BLaER1 treated with 17β-estradiol and CSF1 and Interleukin-3, amounts not matched to agents 10 nM and 100 nM (cell line): ENCODE data around the gene EMSY.
"Not testable (repeated sequence)": the region's sequence is repeated elsewhere in the genome, so short reads cannot be mapped to it uniquely, and the experiment has no call there.

ENCODE experiments used
- H3K27ac ChIP-seq, 11 experiments: shearing (Covaris generic); formaldehyde crosslinking; 2 replicates each; pipeline ENCODE4 v1.8.1; 2022
- H3K27me3 ChIP-seq, 11 experiments: shearing (Covaris generic); formaldehyde crosslinking; 2 replicates each; pipeline ENCODE4 v1.8.1; 2022
- H3K36me3 ChIP-seq, 11 experiments: shearing (Covaris generic); formaldehyde crosslinking; 2 replicates each; pipeline ENCODE4 v1.8.1; 2022
- H3K4me1 ChIP-seq, 10 experiments: shearing (Covaris generic); formaldehyde crosslinking; 2 replicates each; pipeline ENCODE4 v1.8.1; 2022
- H3K4me2 ChIP-seq, 11 experiments: shearing (Covaris generic); formaldehyde crosslinking; 2 replicates each; pipeline ENCODE4 v1.8.1; 2022
- H3K4me3 ChIP-seq, 10 experiments: shearing (Covaris generic); formaldehyde crosslinking; 2 replicates each; pipeline ENCODE4 v1.8.1; 2022
- H3K9ac ChIP-seq, 11 experiments: shearing (Covaris generic); formaldehyde crosslinking; 2 replicates each; pipeline ENCODE4 v1.8.1; 2022
- H3K9me3 ChIP-seq, 11 experiments: shearing (Covaris generic); formaldehyde crosslinking; replicated peaks in 1 of 11; 2 replicates each; pipeline ENCODE4 v1.8.1; 2022
- H4K20me1 ChIP-seq, 11 experiments: shearing (Covaris generic); formaldehyde crosslinking; 2 replicates each; pipeline ENCODE4 v1.8.1; 2022
- Cebpa-rat ChIP-seq, 11 experiments: shearing (Covaris generic); IDR thresholded peaks; 2 replicates each; pipeline ENCODE4 v1.8.1; 2022

Gene EMSY

DNA sequence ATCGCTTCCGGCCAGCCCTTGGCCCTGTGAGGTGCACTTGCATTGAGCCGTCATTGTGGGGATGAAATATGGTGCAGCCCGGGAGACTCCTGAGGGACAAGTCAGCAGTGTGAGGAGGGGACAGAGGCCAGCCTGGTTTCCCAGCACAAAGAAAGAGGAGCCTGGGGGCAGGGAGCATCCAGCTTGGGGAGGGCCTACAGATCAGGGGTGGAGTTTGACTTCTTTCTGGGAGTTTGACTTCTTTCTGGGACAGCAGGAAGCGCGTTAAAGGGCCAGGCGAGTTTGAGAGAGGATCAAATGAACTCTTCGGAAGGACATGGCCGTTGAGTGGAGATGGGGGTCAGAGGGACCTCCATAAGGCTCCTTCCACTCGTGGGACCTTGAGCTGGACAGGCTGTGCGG is 133.8 kb downstream of the EMSY start:
- Histone ChIP-seq H4K20me1 (no peaks in the 10 kb centered on the region), H3K9ac (no peak overlapping the region), H3K4me3 (no peak overlapping the region), H3K4me2 (0 out of 22 replicates have a peak overlapping the region, but pooled peaks of 1 of the 11 experiments have one; percentile 71), H3K4me1 (peaks cover 9 to 19% (median 16%) of the 10 kb centered on the region in 10 experiments), H3K36me3 (no peaks in the 10 kb centered on the region), H3K9me3 (peaks cover 0 to 8% (median 0%) of the 10 kb centered on the region in 11 experiments; a peak in 3 of 22 replicates), H3K27me3 (no peaks in the 10 kb centered on the region), H3K27ac (no peak overlapping the region)
- TF ChIP-seq Cebpa-rat (IDR thresholded peaks at IDR 0.05): no peak

DNA sequence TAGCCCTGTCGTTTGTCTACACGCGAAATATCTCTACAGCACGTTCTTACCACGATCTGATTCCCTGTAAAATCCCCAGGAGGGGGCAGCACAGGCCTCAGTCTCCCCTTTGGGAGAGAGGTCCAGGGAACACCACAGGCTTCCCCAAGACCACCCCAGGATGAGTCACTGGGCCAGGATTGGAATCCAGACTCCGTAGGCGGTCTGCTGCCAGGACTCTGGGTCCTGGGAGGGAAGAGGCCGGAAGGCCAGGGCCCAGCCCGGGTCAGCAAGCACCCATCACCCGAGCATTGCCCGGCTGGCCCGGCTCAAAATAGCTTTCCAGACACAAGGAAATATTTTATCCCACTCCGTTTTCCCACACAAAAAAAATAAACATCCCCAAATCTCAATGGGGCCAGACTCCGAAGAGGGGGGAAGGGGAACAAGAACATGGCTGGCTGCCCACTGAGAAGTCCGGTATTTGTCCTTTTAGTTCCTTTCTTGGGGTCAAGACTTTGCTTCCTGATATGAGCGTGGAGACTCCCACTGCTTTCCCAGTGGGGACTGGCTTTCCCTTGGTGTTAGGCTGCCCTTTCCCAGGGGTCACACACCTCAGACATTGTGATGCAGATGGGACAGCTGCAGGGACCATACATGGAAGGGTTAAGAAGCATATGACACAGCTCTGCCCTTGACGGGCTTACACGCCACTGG is 134.4 kb downstream of the EMSY start:
- Histone ChIP-seq H3K36me3 (no peaks in the 10 kb centered on the region), H3K4me3 (no peak overlapping the region), H3K9me3 (peaks cover 0 to 8% (median 0%) of the 10 kb centered on the region in 11 experiments; a peak in 3 of 22 replicates), H4K20me1 (no peaks in the 10 kb centered on the region), H3K27me3 (no peaks in the 10 kb centered on the region), H3K27ac (no peak overlapping the region), H3K9ac (no peak overlapping the region), H3K4me2 (no peak overlapping the region), H3K4me1 (peaks cover 9 to 19% (median 16%) of the 10 kb centered on the region in 10 experiments)
- TF ChIP-seq Cebpa-rat (IDR thresholded peaks at IDR 0.05): no peak

DNA sequence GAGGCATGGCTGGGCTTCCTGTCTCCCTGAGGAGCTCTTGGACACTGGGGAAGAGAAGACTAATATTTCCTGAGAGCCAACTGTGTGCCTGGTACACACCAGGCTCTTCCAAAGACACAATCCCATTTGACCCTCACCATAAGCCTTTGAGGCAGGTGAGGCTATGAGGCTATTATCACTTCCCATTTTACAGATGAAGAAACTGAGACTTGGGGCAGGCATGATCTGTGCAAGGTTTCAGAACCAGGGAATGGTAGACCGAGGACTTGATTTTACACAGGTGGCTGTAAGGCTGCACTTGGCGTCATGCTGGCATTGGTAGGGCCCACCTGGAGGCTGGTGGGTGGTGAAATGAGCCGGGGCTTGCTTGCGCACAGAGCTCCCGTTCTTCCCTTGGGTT is 134.9 kb downstream of the EMSY start:
- no peak for TF ChIP-seq Cebpa-rat (IDR thresholded peaks at IDR 0.05)
- no peak overlapping the region for H3K27ac ChIP-seq
- no peak overlapping the region for H3K4me3 ChIP-seq
- H3K4me2 ChIP-seq: no peak overlapping the region
- no peaks in the 10 kb centered on the region for H3K36me3 ChIP-seq
- H4K20me1 ChIP-seq: no peaks in the 10 kb centered on the region
- peaks cover 0 to 8% (median 0%) of the 10 kb centered on the region in 11 experiments; a peak in 3 of 22 replicates for H3K9me3 ChIP-seq
- H3K9ac ChIP-seq: no peak overlapping the region
- no peaks in the 10 kb centered on the region for H3K27me3 ChIP-seq
- peaks cover 9 to 19% (median 16%) of the 10 kb centered on the region in 10 experiments for H3K4me1 ChIP-seq

DNA sequence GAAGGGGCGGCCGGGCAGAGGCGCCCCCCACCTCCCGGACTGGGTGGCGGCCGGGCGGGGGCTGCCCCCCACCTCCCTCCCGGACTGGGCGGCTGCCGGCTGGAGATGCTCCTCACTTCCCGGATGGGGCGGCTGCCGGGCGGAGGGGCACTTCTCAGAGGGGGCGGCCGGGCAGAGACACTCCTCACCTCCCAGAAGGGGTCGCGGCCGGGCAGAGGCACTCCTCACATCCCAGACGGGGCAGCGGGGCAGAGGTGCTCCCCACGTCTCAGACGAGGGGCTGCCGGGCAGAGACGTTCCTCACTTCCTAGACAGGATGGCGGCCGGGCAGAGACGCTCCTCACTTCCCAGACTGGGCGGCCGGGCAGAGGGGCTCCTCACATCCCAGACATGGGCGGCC is 137.7 kb downstream of the EMSY start:
- peaks cover 0 to 11% (median 3%) of the 10 kb centered on the region in 11 experiments; a peak in 9 of 22 replicates for H3K9me3 ChIP-seq
- H4K20me1 ChIP-seq, H3K4me2 ChIP-seq, H3K27ac ChIP-seq, H3K27me3 ChIP-seq, H3K9ac ChIP-seq, H3K4me3 ChIP-seq, H3K36me3 ChIP-seq: not testable (repeated sequence)
- peaks cover 4 to 11% (median 8%) of the 10 kb centered on the region in 10 experiments for H3K4me1 ChIP-seq

DNA sequence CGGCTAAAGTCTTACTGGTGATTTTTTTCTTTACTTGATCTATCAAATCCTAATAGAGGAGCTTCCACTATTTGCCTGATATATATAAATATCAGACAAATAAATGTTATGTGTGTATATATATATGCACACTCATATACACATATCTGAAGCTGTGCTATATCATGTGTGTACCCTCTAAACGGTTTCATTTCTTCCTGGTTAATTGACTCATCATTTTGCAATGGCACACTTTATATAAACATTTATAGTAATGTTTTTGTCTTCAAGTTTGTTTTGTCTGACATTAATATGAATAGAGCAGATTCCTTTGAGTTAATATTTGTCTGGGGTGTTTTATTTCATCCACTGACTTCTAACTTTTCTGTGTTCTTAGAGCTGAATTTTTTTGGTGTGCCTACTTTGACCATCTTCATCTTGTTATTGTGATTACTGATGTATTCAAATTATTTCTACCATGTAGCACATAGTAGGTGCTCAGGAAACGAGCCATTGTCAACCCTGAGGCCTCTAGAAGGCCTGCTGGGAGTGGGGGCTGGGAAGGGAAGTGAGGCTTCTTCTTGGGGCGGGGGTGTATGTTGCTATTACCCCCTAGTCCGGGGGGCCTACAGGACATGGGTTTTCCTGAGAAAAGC is 143.1 kb downstream of the EMSY start:
- TF ChIP-seq Cebpa-rat (IDR thresholded peaks at IDR 0.05): no peak

DNA sequence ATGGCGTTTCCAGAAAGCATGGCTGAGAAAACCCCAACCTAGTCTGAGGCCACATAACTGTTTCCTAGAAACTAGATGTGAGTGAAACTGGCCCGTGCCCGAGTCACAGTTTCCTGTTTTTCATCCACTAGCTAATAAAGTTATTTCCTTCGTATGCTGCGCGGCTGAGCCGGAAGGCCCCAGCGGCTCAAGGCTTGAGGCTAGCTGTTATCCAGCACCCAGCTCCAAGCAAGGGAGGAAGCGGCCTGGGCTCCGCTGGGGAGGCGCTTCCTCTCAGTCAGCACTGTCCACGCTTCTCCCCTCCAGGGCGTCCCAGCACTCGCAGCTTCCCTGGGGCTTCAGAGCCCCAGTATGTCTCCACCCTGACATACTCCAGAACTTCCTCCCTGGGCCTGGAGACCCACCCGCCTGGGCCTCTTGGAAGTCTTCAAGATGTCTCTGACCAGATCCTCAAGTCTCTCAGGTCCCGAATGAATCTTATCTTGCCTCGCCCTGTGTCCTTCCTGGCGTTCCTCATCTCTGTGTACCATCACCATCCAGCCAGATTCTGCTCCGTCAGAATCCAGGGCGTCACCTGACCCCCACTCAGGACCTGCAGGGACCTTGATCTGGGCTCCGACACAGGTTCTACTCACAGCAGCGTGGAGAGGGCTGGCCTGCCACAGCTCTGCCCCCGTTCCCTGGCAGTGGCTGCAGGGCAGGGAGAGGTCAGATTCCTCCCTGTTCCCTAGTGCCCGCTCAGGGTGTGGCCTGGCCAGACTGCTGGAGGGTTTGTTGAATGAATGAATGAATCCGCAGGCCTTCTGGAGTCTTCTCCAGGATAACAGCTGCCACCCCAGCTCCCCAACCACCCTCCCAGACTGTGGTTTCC is 143.9 kb downstream of the EMSY start:
- Histone ChIP-seq H3K36me3 (no peaks in the 10 kb centered on the region), H3K4me1 (peaks cover 15 to 26% (median 21%) of the 10 kb centered on the region in 10 experiments), H4K20me1 (no peaks in the 10 kb centered on the region), H3K4me3 (no peak overlapping the region), H3K4me2 (peak overlapping the region; percentile 52 to 80 (median 70)), H3K27me3 (no peaks in the 10 kb centered on the region), H3K27ac (peak overlapping the region; percentile 69 to 88 (median 77)), H3K9ac (peak overlapping the region; percentile 40 to 76 (median 65); a peak in 21 of 22 replicates), H3K9me3 (peaks cover 0 to 11% (median 0%) of the 10 kb centered on the region in 11 experiments; a peak in 7 of 22 replicates)
- TF ChIP-seq Cebpa-rat (IDR thresholded peaks at IDR 0.05): no peak

More for the DNA sequence above, 143.1 kb downstream of the EMSY start:
- no peak overlapping the region for H3K4me3 ChIP-seq
- H3K4me2 ChIP-seq: peak overlapping the region; percentile 52 to 80 (median 70)
- H3K36me3 ChIP-seq: no peaks in the 10 kb centered on the region
- peaks cover 0 to 11% (median 2%) of the 10 kb centered on the region in 11 experiments; a peak in 8 of 22 replicates for H3K9me3 ChIP-seq
- H4K20me1 ChIP-seq: no peaks in the 10 kb centered on the region
- peak overlapping the region; percentile 69 to 88 (median 77) for H3K27ac ChIP-seq
- H3K9ac ChIP-seq: peak overlapping the region; percentile 40 to 76 (median 65); a peak in 20 of 22 replicates
- H3K27me3 ChIP-seq: no peaks in the 10 kb centered on the region
- peaks cover 15 to 26% (median 21%) of the 10 kb centered on the region in 10 experiments for H3K4me1 ChIP-seq

DNA sequence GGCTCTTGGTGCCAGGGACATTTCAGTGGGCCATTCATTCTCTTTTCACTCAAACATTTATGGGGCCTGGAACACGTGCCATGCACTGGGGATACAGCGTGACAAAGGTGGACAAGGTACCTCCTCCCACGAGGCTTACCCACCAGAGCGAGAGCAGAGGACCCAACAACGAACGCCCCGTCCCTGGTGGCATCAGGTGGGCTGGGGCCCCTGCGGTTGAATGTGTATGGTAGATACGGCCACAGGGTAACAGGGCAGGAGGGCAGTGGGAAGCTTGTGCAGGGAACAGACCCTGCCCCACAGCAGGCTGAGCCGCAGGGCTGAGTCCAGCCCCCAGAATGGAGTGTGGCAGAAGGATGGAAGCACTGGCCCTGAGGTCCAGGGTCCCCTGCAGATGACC is 144.7 kb downstream of the EMSY start:
- H3K27ac ChIP-seq: peak overlapping the region in 4 of 11 experiments; percentile 76 to 87 (median 83); a peak in 6 of 22 replicates
- H3K4me1 ChIP-seq: peaks cover 15 to 26% (median 21%) of the 10 kb centered on the region in 10 experiments
- H3K27me3 ChIP-seq: no peaks in the 10 kb centered on the region
- no peaks in the 10 kb centered on the region for H4K20me1 ChIP-seq
- H3K4me3 ChIP-seq: no peak overlapping the region
- H3K4me2 ChIP-seq: peak overlapping the region in 5 of 11 experiments; percentile 52 to 72 (median 70); a peak in 5 of 22 replicates
- H3K36me3 ChIP-seq: no peaks in the 10 kb centered on the region
- H3K9me3 ChIP-seq: peaks cover 0 to 11% (median 0%) of the 10 kb centered on the region in 11 experiments; a peak in 7 of 22 replicates
- TF ChIP-seq Cebpa-rat (IDR thresholded peaks at IDR 0.05): no peak
- H3K9ac ChIP-seq: no peak overlapping the region; a peak in 1 of 22 replicates

DNA sequence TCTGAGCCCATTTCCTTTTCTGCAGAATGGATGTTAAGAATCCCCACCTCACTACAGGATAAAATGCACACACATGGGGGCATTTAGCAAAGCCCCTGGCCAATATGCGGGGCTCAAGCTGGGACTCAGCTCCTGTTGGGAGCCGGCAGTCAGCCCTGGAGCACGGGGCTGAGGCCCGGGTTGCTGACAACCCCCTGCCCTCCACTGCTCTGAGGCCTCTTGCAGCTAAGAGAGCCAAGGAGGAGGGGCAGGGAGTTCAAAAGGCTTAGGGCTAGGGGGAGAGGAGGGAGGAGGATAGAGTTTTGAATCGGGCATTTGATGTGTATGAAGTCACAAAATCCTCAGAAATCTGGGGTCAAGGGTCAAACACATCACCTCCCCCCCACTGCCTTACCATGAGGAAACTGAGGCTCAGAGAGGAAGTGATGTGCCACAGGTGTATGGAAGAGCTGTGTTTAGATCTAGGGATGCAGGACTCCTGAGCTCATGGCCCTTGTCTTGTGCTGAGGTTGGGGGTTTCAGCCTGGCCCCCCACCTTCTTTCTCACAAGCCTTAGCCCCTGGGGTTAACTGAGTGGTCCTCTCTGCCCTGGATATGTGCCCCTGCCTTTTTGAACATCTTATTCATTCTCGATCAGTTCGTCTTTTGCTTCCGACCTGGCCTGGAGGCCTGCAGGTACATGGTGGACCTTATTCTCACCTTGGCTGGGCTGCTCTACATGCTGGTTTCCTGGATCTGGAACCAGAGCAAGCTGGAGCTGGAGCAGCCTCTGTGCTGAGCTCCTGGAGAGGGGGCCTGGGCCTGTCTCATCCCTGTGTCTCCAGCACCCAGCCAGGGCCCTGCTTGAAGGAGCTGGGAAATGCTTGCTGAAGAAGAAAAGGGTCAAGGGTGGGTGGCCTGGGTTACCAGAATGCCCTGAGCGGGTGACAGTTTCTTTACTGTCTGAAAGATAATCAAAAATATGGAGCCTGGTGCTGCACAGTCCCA is 145.4 kb downstream of the EMSY start:
- peaks cover 15 to 26% (median 21%) of the 10 kb centered on the region in 10 experiments for H3K4me1 ChIP-seq
- no peak for TF ChIP-seq Cebpa-rat (IDR thresholded peaks at IDR 0.05)
- H3K27ac ChIP-seq: no peak overlapping the region
- no peak overlapping the region for H3K4me3 ChIP-seq
- no peak overlapping the region for H3K4me2 ChIP-seq
- no peaks in the 10 kb centered on the region for H3K27me3 ChIP-seq
- H4K20me1 ChIP-seq: no peaks in the 10 kb centered on the region
- no peaks in the 10 kb centered on the region for H3K36me3 ChIP-seq
- H3K9me3 ChIP-seq: peaks cover 0 to 11% (median 0%) of the 10 kb centered on the region in 11 experiments; a peak in 7 of 22 replicates
- no peak overlapping the region for H3K9ac ChIP-seq
